HCT116 (cell line): ENCODE data around the gene CXCL11. TPM values are rescaled to one million over a fixed set of nuclear protein-coding genes. Genes with fewer than 3 reads are reported as not detected.

ENCODE experiments used
- ATAC-seq: fragments of 200-7000 bp; cut with Tn5 transposase; 2 replicates; pipeline ENCODE4 v1.9.1; 2020; ENCODE audit warnings: mild to moderate bottlenecking, moderate library complexity
- BruUV-seq: library from RNA; stranded (reverse); fragments of 400-500 nt; replicated peaks from 2 replicates; lab custom pipeline; 2021; lab: Mats Ljungman, UMichigan
- CTCF ChIA-PET: fragments of 300-600 bp; sonication (Branson Sonifier 250); formaldehyde crosslinking; loops from one replicate; lab custom pipeline; 2021; ENCODE audit warnings: antibody characterized with exemption; lab: Charles Lee
- POLR2A ChIA-PET: fragments of 300-600, 350-600 bp; sonication (Branson Sonifier 250); formaldehyde crosslinking; loops from one replicate; lab custom pipeline; 2021; ENCODE audit warnings: antibody characterized with exemption; lab: Charles Lee
- RAD21 ChIA-PET, 2 experiments: fragments of 300-600 bp; sonication (Branson Sonifier 250); formaldehyde crosslinking; loops; one replicate each; lab custom pipeline; 2023; ENCODE audit warnings: low total read pairs in 2 of 2; ENCODE audit not compliant: uncharacterized antibody in 2 of 2, unreplicated experiment in 2 of 2, low non-redundant PET in 1 of 2; lab: Charles Lee
- DNase-seq: peaks from one replicate; pipeline ENCODE4 v3.0.0-alpha.2; 2010; ENCODE audit warnings: low read depth, low spot score
- H2AFZ ChIP-seq: fragments of 200-600 bp; shearing (Covaris generic), sonication (generic); 2 replicates; pipeline ENCODE4 v1.6.1; 2017; ENCODE audit warnings: low read depth, mixed run types, mixed read lengths, antibody characterized with exemption, low read length; ENCODE audit not compliant: poor library complexity, severe bottlenecking
- H3K27ac ChIP-seq: 2 replicates; pipeline ENCODE4 v1.5.1; 2012; ENCODE audit warnings: low read depth, low read length
- H3K27me3 ChIP-seq: fragments of 200-600 bp; sonication (generic); 2 replicates; pipeline ENCODE4 v1.6.1; 2016; ENCODE audit warnings: mixed run types, low read length, mixed read lengths; ENCODE audit not compliant: insufficient read depth
- H3K36me3 ChIP-seq, 2 experiments: fragments of 200-500 bp in 1 of 2; fragments of 200-600 bp in 1 of 2; sonication (Bioruptor generic) in 1 of 2; sonication (generic) in 1 of 2; 2 replicates each; pipeline versions ENCODE4 v1.5.1 to v1.6.1; 2014 to 2016; ENCODE audit warnings: low read length in 2 of 2, inconsistent platforms in 1 of 2, mixed read lengths in 1 of 2, mixed run types in 1 of 2; ENCODE audit not compliant: insufficient read depth in 2 of 2, control insufficient read depth in 1 of 2
- H3K4me1 ChIP-seq, 2 experiments: fragments of 200-600 bp in 1 of 2; sonication (generic) in 1 of 2; 2 replicates each; pipeline versions ENCODE4 v1.5.1 to v1.6.1; 2012 to 2017; ENCODE audit warnings: low read length in 2 of 2, inconsistent platforms in 1 of 2, mild to moderate bottlenecking in 1 of 2, mixed read lengths in 1 of 2, mixed run types in 1 of 2, moderate library complexity in 1 of 2; ENCODE audit not compliant: insufficient read depth in 2 of 2, control insufficient read depth in 1 of 2
- H3K4me2 ChIP-seq: fragments of 200-600 bp; sonication (generic); 2 replicates; pipeline ENCODE4 v1.6.1; 2017; ENCODE audit warnings: mixed run types, low read length, mixed read lengths
- H3K4me3 ChIP-seq, 2 experiments: fragments of 200-600 bp in 1 of 2; sonication (generic) in 1 of 2; replicated peaks in 1 of 2; 2 replicates each; pipeline ENCODE4 v1.5.1; 2011 to 2016; ENCODE audit warnings: low read length in 2 of 2, control low read depth in 1 of 2, low read depth in 1 of 2, mild to moderate bottlenecking in 1 of 2, mixed read lengths in 1 of 2, mixed run types in 1 of 2
- H3K79me2 ChIP-seq: fragments of 200-600 bp; sonication (generic); 2 replicates; pipeline ENCODE4 v1.6.1; 2017; ENCODE audit warnings: mild to moderate bottlenecking, mixed run types, low read length, moderate library complexity, mixed read lengths; ENCODE audit not compliant: insufficient read depth
- H3K9ac ChIP-seq: fragments of 200-600 bp; sonication (generic); 2 replicates; pipeline ENCODE4 v1.6.1; 2016; ENCODE audit warnings: low read length, mixed read lengths
- H3K9me2 ChIP-seq: fragments of 200-600 bp; sonication (generic), shearing (Covaris generic); 2 replicates; pipeline ENCODE4 v1.6.1; 2017; ENCODE audit warnings: mixed run types, mild to moderate bottlenecking, moderate library complexity; ENCODE audit not compliant: insufficient read depth
- H3K9me3 ChIP-seq, 2 experiments: fragments of 200-500 bp in 1 of 2; fragments of 200-600 bp in 1 of 2; sonication (Bioruptor generic) in 1 of 2; sonication (generic) in 1 of 2; 2 replicates each; pipeline ENCODE4 v1.6.1; 2014 to 2017; ENCODE audit warnings: low read length in 2 of 2, mixed read lengths in 2 of 2, inconsistent platforms in 1 of 2, low read depth in 1 of 2, mild to moderate bottlenecking in 1 of 2, mixed run types in 1 of 2, moderate library complexity in 1 of 2; ENCODE audit not compliant: control insufficient read depth in 1 of 2, insufficient read depth in 1 of 2
- H4K20me1 ChIP-seq: fragments of 200-600 bp; sonication (generic), shearing (Covaris generic); 2 replicates; pipeline ENCODE4 v1.6.1; 2017; ENCODE audit warnings: mixed run types, mild to moderate bottlenecking, moderate library complexity; ENCODE audit not compliant: insufficient read depth
- CBX3 ChIP-seq: IDR thresholded peaks from 2 replicates; pipeline ENCODE4 v1.6.1; 2012; ENCODE audit warnings: low read depth
- ELF1 ChIP-seq: IDR thresholded peaks from 2 replicates; pipeline ENCODE4 v1.6.1; 2012; ENCODE audit warnings: low read depth, borderline replicate concordance
- EZH2 ChIP-seq: fragments of 200-600 bp; sonication (generic); IDR thresholded peaks from 2 replicates; pipeline ENCODE4 v1.6.1; 2017; ENCODE audit warnings: antibody characterized with exemption, mixed run types
- FOSL1 ChIP-seq: IDR thresholded peaks from 2 replicates; pipeline ENCODE4 v1.6.1; 2012; ENCODE audit warnings: low read depth
- JUND ChIP-seq: IDR thresholded peaks from 2 replicates; pipeline ENCODE4 v1.6.1; 2012
- POLR2A ChIP-seq: IDR thresholded peaks from 2 replicates; pipeline ENCODE4 v1.7.0; 2011; ENCODE audit warnings: borderline replicate concordance; ENCODE audit not compliant: insufficient read depth, insufficient read length; ENCODE audit errors: extremely low read depth
- POLR2AphosphoS5 ChIP-seq: IDR thresholded peaks from 2 replicates; pipeline ENCODE4 v1.6.1; 2011; ENCODE audit warnings: mild to moderate bottlenecking, low read depth, low read length, moderate library complexity
- RAD21 ChIP-seq: IDR thresholded peaks from 2 replicates; pipeline ENCODE4 v1.6.1; 2012; ENCODE audit warnings: low read depth, mild to moderate bottlenecking
- SIN3A ChIP-seq: IDR thresholded peaks from 2 replicates; pipeline ENCODE4 v1.6.1; 2012; ENCODE audit warnings: low read depth
- SRF ChIP-seq: IDR thresholded peaks from 2 replicates; pipeline ENCODE4 v1.6.1; 2012; ENCODE audit warnings: low read depth
- TCF7L2 ChIP-seq: IDR thresholded peaks from 2 replicates; pipeline ENCODE4 v1.7.0; 2011; ENCODE audit warnings: borderline replicate concordance, inconsistent platforms; ENCODE audit not compliant: insufficient read depth, insufficient read length; ENCODE audit errors: extremely low read depth
- YY1 ChIP-seq: IDR thresholded peaks from 2 replicates; pipeline ENCODE4 v1.6.1; 2011; ENCODE audit warnings: low read length, low read depth, moderate library complexity, mild to moderate bottlenecking; ENCODE audit not compliant: insufficient replicate concordance; ENCODE audit errors: extremely low read depth
- ZNF274 ChIP-seq: fragments of 200-500 bp; sonication (Bioruptor generic); IDR thresholded peaks from 2 replicates; pipeline ENCODE4 v1.6.1; 2014; ENCODE audit warnings: mild to moderate bottlenecking, low read depth, low read length, inconsistent platforms
- intact Hi-C: fragments of 100-400 bp; cut with micrococcal nuclease; formaldehyde crosslinking; loops from 2 replicates; pipeline ENCODE4 v1.10.0; 2022
- total RNA-seq: library from RNA; stranded (reverse); gene quantifications from one replicate; pipeline ENCODE4 v1.2.1, GENCODE V29; 2021; ENCODE audit not compliant: unreplicated experiment
- TF ChIP-seq, protein P1 (sequence below): IDR thresholded peaks from 2 replicates; pipeline ENCODE4 v1.6.1; 2012
- TF ChIP-seq, protein P2 (sequence below): IDR thresholded peaks from 2 replicates; pipeline ENCODE4 v1.6.1; 2011; ENCODE audit warnings: mild to moderate bottlenecking, low read length, moderate library complexity; ENCODE audit not compliant: insufficient replicate concordance; ENCODE audit errors: extremely low read depth
- TF ChIP-seq, protein P3 (sequence below), 3 experiments: fragments of 200-600 bp in 1 of 3; sonication (generic) in 1 of 3; IDR thresholded peaks in 2 of 3; conservative IDR thresholded peaks in 1 of 3; 2 replicates each; pipeline ENCODE4 v1.5.1; 2012 to 2017; ENCODE audit warnings: low read depth in 2 of 3, low read length in 2 of 3, antibody characterized with exemption in 1 of 3, borderline replicate concordance in 1 of 3, control low read depth in 1 of 3, mild to moderate bottlenecking in 1 of 3, mixed read lengths in 1 of 3, mixed run types in 1 of 3, moderate library complexity in 1 of 3; ENCODE audit not compliant: insufficient read depth in 1 of 3
- TF ChIP-seq, protein P4 (sequence below): IDR thresholded peaks from 2 replicates; pipeline ENCODE4 v1.6.1; 2012

CXCL11 gene
- total RNA-seq, 1 experiment from 2014 or later: not detected

DNA sequence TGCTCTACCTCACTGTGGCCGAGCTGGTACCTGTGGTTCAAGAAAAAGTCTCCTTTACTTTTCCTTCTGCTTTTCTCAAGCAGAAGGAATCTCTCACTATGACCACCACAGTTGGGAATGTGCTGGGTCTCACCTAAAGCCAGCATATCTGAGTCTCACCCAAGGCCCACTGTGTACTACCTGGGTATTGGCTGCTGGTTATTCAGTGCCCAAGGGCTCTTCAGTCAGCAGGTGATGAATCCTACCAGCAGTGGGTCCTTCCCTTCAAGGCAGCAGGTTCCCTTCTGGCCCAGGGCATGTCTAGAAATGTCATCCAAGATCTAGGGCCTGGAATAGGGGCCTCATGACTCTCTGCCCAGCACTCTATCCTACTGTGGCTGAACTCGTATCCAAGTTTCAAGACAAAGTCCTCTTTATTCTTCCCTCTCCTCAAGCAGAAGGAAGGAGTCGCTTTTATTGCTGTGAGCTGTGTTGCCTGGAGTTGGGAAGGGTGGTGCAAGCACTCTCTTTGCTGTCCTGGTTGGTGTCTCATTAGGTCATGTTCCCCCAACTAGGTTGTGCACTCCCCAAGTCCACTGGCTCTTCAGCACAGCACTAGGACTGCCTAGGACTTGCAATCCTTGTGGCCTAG, 18.7 kb downstream of the CXCL11 start:
- intact Hi-C loops: no loop called here
- no peak for ATAC-seq
- Histone ChIP-seq H3K4me2 (no peak overlapping the region), H3K36me3 (no peaks in the 10 kb centered on the region), H3K79me2 (no peaks in the 10 kb centered on the region), H3K9me3 (no peaks in the 10 kb centered on the region), H3K9ac (no peak overlapping the region), H3K4me1 (peaks cover 0 to 3% of the 10 kb centered on the region in 2 experiments; a peak in 1 of 4 replicates), H4K20me1 (no peaks in the 10 kb centered on the region), H3K4me3 (no peak overlapping the region), H3K9me2 (no peaks in the 10 kb centered on the region), H3K27me3 (no peaks in the 10 kb centered on the region), H3K27ac (no peak overlapping the region), H2AFZ (no peak overlapping the region)
- no peak for DNase-seq
- RAD21 ChIA-PET: no interaction called here
- BruUV-seq: no TSS peak
- POLR2A ChIA-PET: no interaction called here
- CTCF ChIA-PET: no interaction called here
- no peak for TF ChIP-seq ELF1
- TF ChIP-seq EZH2: no peak
- TF ChIP-seq SIN3A: no peak
- TF ChIP-seq, protein P1, sequence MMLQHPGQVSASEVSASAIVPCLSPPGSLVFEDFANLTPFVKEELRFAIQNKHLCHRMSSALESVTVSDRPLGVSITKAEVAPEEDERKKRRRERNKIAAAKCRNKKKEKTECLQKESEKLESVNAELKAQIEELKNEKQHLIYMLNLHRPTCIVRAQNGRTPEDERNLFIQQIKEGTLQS: no peak
- no peak for TF ChIP-seq TCF7L2
- TF ChIP-seq, protein P2, sequence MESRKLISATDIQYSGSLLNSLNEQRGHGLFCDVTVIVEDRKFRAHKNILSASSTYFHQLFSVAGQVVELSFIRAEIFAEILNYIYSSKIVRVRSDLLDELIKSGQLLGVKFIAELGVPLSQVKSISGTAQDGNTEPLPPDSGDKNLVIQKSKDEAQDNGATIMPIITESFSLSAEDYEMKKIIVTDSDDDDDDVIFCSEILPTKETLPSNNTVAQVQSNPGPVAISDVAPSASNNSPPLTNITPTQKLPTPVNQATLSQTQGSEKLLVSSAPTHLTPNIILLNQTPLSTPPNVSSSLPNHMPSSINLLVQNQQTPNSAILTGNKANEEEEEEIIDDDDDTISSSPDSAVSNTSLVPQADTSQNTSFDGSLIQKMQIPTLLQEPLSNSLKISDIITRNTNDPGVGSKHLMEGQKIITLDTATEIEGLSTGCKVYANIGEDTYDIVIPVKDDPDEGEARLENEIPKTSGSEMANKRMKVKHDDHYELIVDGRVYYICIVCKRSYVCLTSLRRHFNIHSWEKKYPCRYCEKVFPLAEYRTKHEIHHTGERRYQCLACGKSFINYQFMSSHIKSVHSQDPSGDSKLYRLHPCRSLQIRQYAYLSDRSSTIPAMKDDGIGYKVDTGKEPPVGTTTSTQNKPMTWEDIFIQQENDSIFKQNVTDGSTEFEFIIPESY: no peak
- TF ChIP-seq, protein P3, sequence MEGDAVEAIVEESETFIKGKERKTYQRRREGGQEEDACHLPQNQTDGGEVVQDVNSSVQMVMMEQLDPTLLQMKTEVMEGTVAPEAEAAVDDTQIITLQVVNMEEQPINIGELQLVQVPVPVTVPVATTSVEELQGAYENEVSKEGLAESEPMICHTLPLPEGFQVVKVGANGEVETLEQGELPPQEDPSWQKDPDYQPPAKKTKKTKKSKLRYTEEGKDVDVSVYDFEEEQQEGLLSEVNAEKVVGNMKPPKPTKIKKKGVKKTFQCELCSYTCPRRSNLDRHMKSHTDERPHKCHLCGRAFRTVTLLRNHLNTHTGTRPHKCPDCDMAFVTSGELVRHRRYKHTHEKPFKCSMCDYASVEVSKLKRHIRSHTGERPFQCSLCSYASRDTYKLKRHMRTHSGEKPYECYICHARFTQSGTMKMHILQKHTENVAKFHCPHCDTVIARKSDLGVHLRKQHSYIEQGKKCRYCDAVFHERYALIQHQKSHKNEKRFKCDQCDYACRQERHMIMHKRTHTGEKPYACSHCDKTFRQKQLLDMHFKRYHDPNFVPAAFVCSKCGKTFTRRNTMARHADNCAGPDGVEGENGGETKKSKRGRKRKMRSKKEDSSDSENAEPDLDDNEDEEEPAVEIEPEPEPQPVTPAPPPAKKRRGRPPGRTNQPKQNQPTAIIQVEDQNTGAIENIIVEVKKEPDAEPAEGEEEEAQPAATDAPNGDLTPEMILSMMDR (IDR thresholded peaks at IDR 0.05 in 2 of 3, conservative IDR thresholded peaks at IDR 0.05 in 1 of 3; ENCODE audit: borderline replicate concordance in 1 of 3, insufficient read depth in 1 of 3, low read depth in 2 of 3, low read length in 2 of 3): no peak
- TF ChIP-seq JUND: no peak
- no peak for TF ChIP-seq YY1
- no peak for TF ChIP-seq ZNF274
- TF ChIP-seq SRF: no peak
- TF ChIP-seq RAD21: no peak
- TF ChIP-seq POLR2AphosphoS5: no peak
- no peak for TF ChIP-seq FOSL1
- TF ChIP-seq POLR2A: no peak
- TF ChIP-seq, protein P4, sequence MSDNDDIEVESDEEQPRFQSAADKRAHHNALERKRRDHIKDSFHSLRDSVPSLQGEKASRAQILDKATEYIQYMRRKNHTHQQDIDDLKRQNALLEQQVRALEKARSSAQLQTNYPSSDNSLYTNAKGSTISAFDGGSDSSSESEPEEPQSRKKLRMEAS: no peak
- TF ChIP-seq CBX3: no peak
